CD4-positive, alpha-beta T cell treated with Interleukin-10 for 1 hour (primary cell): ENCODE results near the gene IFT122.
A peak's percentile ranks its signal among the peaks of the same experiment; 100 is the strongest.
"Not testable (repeated sequence)": the region's sequence is repeated elsewhere in the genome, so short reads cannot be mapped to it uniquely, and the experiment has no call there.

Source experiments
- DNase-seq: peaks from one replicate; pipeline ENCODE4 v3.0.0-alpha.2; 2020

IFT122 gene

GRCh38 chr3:129542747-129543146 lies 102.7 kb downstream of the IFT122 start:
- DNase-seq: no peak

GRCh38 chr3:129543156-129543790 lies 103.2 kb downstream of the IFT122 start, which contains the start of gene H1-8:
Gene H1-8, plus strand, starts transcription at chr3:129543175. Its CDS starts 44 bp downstream, at chr3:129543219.
- no peak for DNase-seq

GRCh38 chr3:129543999-129544398 lies 104.0 kb downstream of the IFT122 start:
- DNase-seq: no peak

GRCh38 chr3:129545951-129546350 lies 105.9 kb downstream of the IFT122 start:
- not testable (repeated sequence) for DNase-seq

- DNase-seq: no peak
These were observed 107.2 kb downstream of the IFT122 start for GRCh38 chr3:129547241-129547640.

GRCh38 chr3:129548104-129548965 lies 108.3 kb downstream of the IFT122 start:
- no peak for DNase-seq

- DNase-seq: no peak
These were observed 109.2 kb downstream of the IFT122 start for GRCh38 chr3:129549006-129549800.

- DNase-seq: no peak
These were observed 109.8 kb downstream of the IFT122 start for GRCh38 chr3:129549805-129550204.

GRCh38 chr3:129552287-129553050 lies 112.4 kb downstream of the IFT122 start:
- no peak for DNase-seq

GRCh38 chr3:129553171-129553570 lies 113.1 kb downstream of the IFT122 start:
- no peak for DNase-seq

GRCh38 chr3:129553719-129554118 lies 113.7 kb downstream of the IFT122 start:
- peak; percentile 14 for DNase-seq

- DNase-seq: no peak
These were observed 114.5 kb downstream of the IFT122 start for GRCh38 chr3:129554356-129555152.

- DNase-seq: no peak
These were observed 115.1 kb downstream of the IFT122 start for GRCh38 chr3:129555153-129555550.

- DNase-seq: no peak
These were observed 115.8 kb downstream of the IFT122 start for GRCh38 chr3:129555616-129556357.

- DNase-seq: no peak
These were observed 116.3 kb downstream of the IFT122 start for GRCh38 chr3:129556358-129556695.

- DNase-seq: no peak
These were observed 117.0 kb downstream of the IFT122 start for GRCh38 chr3:129556890-129557547.

GRCh38 chr3:129557548-129557894 lies 117.5 kb downstream of the IFT122 start:
- DNase-seq: no peak

GRCh38 chr3:129558081-129558771 lies 118.2 kb downstream of the IFT122 start:
- no peak for DNase-seq

- no peak for DNase-seq
These were observed 118.9 kb downstream of the IFT122 start for GRCh38 chr3:129558772-129559564.
